GM21390 (cell line): ENCODE measurements around the gene ITGB6.
"Not testable (repeated sequence)": the region's sequence is repeated elsewhere in the genome, so short reads cannot be mapped to it uniquely, and the experiment has no call there.

ENCODE experiments used
- ATAC-seq: cut with Tn5 transposase; IDR thresholded peaks from one replicate; pipeline ENCODE4 v1.9.1; 2021; ENCODE audit not compliant: unreplicated experiment

The ITGB6 gene

DNA sequence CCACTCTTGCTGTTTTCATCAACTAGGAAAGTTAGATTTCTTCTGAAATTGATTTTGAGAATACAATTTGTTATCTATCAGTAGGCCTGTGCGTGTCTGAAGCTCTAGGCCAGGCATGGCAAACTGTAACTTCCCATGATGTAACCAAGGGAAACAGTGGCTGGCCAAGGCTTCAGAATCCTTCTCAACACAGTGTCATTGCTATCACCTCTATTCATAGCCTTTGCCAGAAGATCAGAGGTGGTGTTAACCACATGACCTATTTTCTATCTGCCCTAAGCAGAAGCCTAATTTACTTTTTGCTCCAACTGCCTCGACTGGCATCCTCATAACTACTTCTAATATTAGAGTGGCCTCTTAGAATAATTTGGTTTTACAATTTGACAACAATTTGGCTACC is 2.5 kb downstream of the ITGB6 start:
- ATAC-seq, result no peak

DNA sequence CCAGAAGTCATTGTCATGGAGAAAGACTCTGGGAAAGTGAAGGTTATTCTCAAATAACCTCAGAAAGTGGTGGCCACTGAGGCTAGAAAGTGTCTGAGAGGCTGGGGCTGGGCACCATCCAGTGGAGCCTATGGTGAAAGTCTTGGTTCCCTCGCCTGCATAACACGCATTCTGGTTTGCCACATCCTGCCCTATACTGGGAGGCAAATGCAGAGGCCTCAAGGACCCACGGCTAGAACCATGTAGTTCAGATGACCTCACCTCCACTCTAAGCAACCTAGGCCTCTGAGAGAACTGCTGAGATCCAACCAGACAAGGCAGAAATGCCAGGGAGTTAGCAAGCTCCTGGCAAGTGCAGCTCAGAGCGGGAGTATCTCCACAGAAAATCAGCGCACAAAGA is 5.1 kb downstream of the ITGB6 start:
- ATAC-seq, result no peak

DNA sequence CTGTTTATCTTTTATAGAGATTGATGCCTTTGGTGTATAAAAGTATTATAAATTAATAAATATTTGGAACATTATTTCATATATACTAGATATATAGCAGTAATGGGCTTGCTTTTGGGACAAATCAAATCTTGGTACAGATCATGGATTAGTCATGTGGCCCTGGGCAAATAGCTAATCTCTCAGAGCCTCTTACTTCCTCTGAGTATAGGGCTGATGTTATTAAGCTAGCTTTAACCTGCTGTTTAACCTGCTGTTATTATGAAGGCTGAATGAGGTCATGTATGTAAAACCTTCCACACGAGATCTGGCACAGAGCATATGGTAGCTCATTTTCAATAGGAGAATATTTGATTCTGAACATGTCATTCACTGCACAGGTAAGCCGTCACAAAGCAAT is 5.7 kb downstream of the ITGB6 start:
- ATAC-seq, result no peak

- ATAC-seq, result not testable (repeated sequence)
Observed at GRCh38 chr2:160181146-160181836, 18.8 kb downstream of the ITGB6 start.

- not testable (repeated sequence) for ATAC-seq
Observed at GRCh38 chr2:160180690-160181089, 19.4 kb downstream of the ITGB6 start.

- ATAC-seq, result no peak
Observed at GRCh38 chr2:160180172-160180571, 19.9 kb downstream of the ITGB6 start.

DNA sequence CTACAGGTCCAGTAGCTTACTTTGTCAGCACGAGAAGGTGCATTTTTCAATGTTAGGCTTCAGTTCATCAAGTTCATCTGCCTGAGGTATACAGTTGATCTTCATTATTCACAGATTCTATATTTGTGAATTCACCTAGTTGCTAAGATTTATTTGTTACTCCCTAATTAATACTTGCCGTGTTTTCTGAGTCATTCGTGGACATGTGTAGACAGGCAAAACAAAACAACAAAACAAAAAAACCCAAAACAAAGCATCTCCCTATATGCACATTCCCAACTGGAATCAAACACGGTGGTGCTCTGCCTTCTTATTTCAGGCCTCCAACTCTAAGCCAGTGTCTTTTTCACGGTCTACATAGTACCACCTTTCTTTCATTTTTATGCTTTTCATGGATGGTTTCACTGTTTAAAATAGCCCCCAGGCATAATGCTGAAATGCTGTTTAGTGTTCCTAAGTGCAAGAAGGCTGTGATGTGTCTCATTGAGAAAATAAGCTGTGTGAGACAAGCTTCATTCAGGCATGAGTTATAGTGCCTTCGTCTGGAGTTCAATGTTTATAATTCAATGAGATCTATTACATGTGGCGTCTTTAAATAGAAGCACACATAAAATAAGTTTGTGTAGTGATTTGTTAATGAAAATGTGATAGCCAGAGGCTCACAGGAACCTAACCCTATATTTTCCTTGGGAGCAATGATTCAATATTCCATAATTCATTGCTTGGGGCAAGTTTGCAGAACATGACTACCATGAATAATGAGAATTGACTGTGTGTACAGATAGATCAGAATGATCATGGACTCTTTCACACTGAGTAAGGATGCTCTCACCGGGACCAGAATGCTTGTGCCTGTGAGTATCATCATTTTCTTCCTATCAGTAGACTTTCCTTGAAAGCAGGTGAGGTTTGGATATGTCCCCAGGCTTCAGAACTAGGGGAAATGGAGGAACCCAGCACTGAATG is 24.6 kb downstream of the ITGB6 start:
- ATAC-seq, result no peak

DNA sequence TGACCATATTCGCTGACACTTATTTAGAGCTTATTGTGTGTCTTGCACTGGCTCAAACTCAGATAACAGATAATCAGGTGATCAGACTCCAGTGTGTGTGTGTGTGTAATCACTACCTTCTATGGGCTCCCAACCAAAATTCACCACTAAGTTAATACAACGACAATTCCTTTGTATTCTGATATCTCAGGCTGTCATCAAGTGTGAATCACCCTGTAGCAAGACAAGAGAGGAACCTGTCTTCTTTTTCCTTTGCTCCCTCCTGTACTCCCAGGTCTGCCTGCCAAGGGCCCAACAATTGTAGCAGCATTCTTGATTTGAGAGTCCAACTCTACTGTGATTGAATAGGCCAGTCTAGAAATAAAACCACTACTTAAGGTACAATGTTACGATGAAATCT is 25.8 kb downstream of the ITGB6 start:
- ATAC-seq, result no peak

- ATAC-seq, result no peak
Observed at GRCh38 chr2:160169988-160170387, 30.1 kb downstream of the ITGB6 start.

DNA sequence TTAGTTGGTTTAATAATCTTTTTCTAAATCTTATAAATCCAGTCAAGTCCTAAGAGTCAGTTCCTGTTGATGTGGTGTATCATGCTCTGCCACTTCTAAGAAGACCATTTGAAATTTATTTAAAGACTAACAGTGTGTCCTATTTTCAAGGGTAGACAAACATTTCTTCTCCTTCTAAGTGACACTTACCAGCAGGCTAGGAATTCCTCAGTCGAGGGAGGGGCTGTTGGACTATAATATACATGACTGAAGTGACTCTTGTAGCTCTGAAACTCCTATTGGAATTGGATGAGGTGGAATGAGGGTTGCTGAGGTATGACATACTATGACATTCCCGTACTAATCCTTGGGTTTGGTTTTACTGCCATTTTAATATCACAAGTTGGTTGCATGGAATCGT is 30.6 kb downstream of the ITGB6 start:
- ATAC-seq, result no peak

- no peak for ATAC-seq
Observed at GRCh38 chr2:160168878-160169277, 31.2 kb downstream of the ITGB6 start.

DNA sequence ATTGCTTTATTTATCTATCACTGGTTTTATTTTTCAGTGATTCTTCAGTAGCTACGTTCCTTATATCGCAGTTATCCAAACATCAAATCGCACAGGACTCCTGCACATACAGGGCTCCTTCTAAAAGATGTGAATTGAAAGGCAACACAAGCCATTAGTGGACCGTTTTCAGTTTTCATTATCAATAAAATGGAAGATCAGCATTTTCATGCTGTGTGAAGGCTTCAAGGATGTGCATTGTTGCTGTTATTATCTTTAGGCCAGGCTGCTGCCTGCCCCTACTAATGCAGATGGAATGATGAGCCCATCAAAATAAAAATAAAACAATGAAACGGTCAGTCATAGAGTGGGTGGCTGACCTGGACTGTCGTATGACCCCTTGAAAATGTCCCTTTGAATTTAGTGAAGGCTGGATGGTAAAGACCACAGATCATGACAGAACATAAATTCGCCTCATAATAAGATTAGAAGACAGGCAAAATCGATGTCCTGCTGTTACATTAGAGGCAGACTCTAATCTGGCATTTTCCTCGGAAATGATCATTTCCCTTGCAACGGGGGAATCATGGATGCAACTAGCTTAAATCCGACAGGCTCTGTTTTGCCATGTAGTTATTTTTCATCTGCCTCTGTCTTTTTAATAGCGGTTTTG is 32.9 kb downstream of the ITGB6 start:
- ATAC-seq, result no peak

DNA sequence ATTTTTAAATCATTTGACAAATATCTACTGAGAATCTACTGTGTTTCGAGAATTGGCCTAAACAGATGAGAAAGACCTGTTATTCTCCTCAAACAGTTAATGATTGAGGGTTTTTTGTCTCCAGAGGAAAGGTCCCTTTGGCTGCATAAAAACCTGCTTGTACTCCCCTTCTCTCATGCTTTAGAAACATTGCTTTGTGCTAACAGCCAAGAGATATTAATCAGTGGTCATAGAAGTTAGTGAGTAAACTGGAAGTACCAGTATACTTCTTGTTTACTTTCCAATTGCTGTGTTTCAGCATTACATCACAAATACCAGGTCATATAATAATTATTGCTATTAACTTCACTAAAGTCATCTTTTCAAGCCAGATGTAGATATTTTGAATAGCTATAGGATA is 34.1 kb downstream of the ITGB6 start:
- no peak for ATAC-seq

DNA sequence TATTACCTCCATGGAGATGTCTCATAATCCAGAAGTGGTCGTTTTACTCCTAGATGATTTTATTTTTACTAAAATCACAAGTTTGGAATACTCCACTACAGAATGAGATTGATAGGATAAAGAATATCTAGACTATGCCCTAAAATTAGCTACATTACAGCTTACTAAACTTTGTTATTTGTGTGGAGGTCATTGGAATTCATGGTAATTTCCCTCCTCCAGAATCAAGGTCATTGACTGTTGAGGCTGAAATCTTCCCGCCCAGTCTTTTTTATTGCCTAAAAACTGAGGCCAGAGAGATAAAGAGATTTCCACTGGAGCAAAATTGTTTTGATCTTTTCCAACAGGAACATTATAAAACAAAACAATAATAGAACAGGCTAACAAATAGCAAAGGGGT is 35.0 kb downstream of the ITGB6 start:
- ATAC-seq, result no peak

GRCh38 chr2:160157861-160158829 is 41.9 kb downstream of the ITGB6 start:
- ATAC-seq, result no peak

DNA sequence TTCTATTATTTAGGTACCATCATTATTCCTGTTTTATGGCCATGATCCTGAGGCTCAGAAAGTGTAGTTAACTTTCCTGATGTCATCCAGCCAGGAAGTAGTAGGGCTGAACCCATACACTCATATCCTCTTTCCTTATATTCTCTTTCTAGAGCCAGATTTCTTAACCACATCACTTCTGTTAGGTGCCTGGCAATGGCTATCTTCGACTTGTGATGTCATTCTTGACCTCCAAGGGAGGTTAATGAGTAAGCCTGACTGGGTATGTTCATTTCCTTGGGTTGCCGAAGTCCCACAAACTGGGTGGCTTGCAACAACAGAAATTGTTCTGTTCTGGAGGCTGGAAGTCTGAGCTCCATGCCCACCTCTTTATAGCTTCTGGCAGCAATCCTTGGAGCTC is 43.4 kb downstream of the ITGB6 start:
- ATAC-seq, result no peak

DNA sequence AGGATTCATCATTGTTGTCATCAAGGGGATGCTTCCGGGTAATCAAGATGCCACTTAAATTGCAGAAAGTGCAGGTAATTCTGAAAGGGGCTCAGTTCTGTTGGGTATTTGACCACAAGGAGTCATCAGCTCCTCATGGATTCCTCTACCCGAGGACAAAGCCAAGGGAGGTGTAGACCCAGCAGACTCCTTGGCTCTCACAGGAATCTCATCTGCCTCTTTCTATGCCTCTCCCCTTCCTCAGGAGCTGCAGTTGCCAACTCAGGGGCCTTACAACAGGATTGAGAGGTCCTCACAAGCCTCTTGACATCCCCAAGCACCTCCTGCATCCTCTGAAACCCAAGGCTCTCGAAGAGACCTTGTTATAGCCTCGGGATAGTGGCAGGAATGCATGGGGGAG is 44.0 kb downstream of the ITGB6 start:
- ATAC-seq, result no peak

- not testable (repeated sequence) for ATAC-seq
Observed at GRCh38 chr2:160148419-160148818, 51.7 kb downstream of the ITGB6 start.

DNA sequence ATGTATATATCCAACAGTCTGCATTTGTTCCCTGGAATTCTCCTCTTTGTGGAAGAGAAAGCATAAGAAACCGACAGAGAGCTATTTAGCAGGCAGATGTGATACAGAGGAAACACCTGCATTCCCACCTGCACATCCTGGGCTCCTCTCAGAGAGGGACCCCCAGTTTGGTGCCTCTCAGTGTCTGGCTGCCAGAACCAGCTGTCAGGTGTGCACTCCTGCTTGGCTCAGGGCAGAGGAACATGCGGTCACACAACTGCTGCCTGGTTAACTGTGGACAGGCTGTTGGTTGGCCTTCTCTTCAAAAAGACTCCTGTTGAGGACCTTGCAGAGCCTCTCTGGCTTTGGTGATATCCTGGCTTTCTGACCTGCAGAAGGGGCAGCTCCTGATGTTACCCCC is 54.6 kb downstream of the ITGB6 start:
- ATAC-seq, result no peak

- no peak for ATAC-seq
Observed at GRCh38 chr2:160144280-160144990, 55.6 kb downstream of the ITGB6 start.
